HL-60 (cell line): ENCODE measurements around the gene SLC8B1.

Experiments
- POLR2AphosphoS5 ChIP-seq: IDR thresholded peaks from 2 replicates; pipeline ENCODE4 v1.6.1; 2012; ENCODE audit warnings: low read depth
- SPI1 ChIP-seq: IDR thresholded peaks from 2 replicates; pipeline ENCODE4 v1.6.1; 2012; ENCODE audit warnings: low read depth, mild to moderate bottlenecking, borderline replicate concordance
- TF ChIP-seq, protein P1 (sequence below): IDR thresholded peaks from one replicate; pipeline ENCODE4 v1.5.1; 2011; ENCODE audit warnings: low read length, control low read depth, inconsistent platforms; ENCODE audit not compliant: insufficient read depth
- TF ChIP-seq, protein P2 (sequence below): IDR thresholded peaks from 2 replicates; pipeline ENCODE4 v1.6.1; 2012; ENCODE audit warnings: low read depth; ENCODE audit not compliant: insufficient replicate concordance

DNA sequence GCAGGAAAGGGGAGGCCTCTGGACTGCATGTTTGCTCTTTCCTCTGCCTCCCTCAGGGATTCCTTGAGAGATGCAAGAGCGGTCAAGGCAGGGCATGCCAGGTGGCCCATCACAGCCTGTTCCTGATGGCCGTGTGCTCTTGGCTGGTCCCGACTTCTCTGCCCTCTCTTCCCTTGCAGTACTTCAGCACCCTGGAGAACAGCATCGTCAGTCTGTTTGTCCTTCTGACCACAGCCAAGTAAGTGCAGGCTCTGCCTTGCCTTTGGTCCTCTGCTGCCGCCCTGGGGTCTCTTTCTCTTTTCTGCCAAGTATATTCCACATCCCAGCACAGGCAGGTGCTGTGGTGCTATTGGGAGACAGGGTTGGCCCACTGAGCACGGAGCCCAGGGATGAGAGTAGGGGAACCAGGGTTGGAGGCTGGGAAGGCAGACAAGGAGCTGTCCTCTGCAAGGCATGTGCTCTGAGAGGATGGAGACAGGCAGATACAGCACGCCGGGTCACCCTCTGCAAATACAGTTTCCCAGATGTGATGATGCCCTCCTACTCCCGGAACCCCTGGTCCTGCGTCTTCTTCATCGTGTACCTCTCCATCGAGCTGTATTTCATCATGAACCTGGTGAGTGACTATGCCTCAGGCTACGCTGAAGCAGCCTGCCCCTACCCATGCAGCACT, 61.7 kb downstream of the SLC8B1 start:
- TF ChIP-seq, protein P1, sequence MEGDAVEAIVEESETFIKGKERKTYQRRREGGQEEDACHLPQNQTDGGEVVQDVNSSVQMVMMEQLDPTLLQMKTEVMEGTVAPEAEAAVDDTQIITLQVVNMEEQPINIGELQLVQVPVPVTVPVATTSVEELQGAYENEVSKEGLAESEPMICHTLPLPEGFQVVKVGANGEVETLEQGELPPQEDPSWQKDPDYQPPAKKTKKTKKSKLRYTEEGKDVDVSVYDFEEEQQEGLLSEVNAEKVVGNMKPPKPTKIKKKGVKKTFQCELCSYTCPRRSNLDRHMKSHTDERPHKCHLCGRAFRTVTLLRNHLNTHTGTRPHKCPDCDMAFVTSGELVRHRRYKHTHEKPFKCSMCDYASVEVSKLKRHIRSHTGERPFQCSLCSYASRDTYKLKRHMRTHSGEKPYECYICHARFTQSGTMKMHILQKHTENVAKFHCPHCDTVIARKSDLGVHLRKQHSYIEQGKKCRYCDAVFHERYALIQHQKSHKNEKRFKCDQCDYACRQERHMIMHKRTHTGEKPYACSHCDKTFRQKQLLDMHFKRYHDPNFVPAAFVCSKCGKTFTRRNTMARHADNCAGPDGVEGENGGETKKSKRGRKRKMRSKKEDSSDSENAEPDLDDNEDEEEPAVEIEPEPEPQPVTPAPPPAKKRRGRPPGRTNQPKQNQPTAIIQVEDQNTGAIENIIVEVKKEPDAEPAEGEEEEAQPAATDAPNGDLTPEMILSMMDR: no peak
- TF ChIP-seq POLR2AphosphoS5 (no peak), SPI1 (no peak)
- TF ChIP-seq, protein P2, sequence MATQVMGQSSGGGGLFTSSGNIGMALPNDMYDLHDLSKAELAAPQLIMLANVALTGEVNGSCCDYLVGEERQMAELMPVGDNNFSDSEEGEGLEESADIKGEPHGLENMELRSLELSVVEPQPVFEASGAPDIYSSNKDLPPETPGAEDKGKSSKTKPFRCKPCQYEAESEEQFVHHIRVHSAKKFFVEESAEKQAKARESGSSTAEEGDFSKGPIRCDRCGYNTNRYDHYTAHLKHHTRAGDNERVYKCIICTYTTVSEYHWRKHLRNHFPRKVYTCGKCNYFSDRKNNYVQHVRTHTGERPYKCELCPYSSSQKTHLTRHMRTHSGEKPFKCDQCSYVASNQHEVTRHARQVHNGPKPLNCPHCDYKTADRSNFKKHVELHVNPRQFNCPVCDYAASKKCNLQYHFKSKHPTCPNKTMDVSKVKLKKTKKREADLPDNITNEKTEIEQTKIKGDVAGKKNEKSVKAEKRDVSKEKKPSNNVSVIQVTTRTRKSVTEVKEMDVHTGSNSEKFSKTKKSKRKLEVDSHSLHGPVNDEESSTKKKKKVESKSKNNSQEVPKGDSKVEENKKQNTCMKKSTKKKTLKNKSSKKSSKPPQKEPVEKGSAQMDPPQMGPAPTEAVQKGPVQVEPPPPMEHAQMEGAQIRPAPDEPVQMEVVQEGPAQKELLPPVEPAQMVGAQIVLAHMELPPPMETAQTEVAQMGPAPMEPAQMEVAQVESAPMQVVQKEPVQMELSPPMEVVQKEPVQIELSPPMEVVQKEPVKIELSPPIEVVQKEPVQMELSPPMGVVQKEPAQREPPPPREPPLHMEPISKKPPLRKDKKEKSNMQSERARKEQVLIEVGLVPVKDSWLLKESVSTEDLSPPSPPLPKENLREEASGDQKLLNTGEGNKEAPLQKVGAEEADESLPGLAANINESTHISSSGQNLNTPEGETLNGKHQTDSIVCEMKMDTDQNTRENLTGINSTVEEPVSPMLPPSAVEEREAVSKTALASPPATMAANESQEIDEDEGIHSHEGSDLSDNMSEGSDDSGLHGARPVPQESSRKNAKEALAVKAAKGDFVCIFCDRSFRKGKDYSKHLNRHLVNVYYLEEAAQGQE: peak; percentile 86
